Amygdala (tissue), 56 donors: ENCODE results near the gene REPIN1.

Experiments used
- DNase-seq, 56 donors: peaks; one replicate each; lab custom pipeline; 2025; lab: John Stamatoyannopoulos, UW

Gene REPIN1

DNA sequence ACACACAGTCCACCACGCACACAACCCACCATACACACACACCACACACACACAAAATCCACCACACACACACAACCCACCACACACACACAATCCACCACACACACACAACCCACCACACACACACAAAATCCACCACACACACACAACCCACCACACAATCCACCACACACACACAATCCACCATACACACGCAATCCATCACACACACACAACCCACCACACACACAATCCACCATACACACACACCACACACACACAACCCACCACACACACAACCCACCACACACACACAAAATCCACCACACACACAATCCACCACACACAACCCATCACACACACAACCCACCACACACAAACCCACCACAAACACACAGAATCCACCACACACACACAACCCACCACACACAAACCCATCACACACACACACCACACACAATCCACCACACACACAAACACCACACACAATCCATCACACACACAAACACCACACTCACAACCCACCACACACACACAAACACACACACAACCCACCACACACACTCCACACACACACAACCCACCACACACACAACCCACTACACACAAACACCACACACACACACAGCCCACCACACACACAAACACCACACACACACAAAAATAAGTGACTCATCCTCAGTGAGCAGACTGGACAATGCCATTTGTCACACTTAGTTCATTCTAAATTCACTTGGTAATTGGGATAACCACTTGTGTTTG is 8.8 kb upstream of the REPIN1 start:
- DNase-seq: no peak

DNA sequence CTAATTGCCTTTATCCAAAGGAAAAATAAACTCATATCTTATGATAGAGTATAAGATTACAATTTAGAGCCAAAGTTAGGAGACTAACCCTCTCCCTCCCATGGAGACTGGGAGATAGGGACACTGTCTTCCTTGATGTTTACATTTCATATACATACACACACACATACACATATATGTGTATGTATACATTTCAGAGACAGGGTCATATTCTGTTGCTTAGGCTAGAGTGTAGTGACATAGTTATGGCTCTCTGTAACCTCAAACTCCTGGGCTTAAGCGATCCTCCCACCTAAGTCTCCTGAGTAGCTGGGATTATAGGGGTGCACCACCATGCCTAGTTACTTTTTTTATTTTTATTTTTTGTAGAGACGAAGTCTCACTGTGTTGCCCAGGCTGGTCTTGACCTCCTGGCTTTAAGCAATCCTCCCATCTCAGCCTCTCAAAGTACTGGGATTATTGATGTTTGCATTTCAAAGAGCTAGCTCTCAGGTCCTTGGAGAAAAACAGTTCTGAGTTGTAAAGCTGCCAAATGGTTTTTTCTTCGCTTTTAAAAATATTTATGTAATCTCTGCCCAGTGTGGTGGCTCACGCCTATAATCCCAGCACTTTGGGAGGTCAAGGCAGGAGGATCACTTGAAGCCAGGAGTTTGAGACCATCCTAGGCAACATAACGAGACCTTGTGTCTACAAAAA is 8.1 kb upstream of the REPIN1 start:
- no peak for DNase-seq

DNA sequence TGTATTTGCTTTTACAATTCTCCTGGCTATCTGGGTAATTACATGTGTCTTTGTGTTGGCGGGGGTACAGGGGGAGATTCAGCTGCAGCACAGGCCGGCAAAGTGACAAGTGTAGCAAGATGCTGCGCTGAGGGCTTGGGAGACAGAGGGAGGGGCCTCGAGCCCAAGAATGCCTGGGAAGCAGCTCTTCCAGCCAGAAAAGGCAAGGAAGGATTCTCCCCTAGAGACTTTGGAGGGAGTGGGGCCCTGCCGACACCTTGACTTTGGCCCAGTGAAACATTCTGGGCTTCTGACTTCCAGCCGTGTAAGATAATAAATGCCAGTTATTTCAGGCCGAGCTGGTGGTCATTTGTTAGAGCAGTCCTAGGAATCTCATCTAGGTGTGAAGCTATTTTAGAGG is 7.2 kb upstream of the REPIN1 start:
- DNase-seq: no peak

DNA sequence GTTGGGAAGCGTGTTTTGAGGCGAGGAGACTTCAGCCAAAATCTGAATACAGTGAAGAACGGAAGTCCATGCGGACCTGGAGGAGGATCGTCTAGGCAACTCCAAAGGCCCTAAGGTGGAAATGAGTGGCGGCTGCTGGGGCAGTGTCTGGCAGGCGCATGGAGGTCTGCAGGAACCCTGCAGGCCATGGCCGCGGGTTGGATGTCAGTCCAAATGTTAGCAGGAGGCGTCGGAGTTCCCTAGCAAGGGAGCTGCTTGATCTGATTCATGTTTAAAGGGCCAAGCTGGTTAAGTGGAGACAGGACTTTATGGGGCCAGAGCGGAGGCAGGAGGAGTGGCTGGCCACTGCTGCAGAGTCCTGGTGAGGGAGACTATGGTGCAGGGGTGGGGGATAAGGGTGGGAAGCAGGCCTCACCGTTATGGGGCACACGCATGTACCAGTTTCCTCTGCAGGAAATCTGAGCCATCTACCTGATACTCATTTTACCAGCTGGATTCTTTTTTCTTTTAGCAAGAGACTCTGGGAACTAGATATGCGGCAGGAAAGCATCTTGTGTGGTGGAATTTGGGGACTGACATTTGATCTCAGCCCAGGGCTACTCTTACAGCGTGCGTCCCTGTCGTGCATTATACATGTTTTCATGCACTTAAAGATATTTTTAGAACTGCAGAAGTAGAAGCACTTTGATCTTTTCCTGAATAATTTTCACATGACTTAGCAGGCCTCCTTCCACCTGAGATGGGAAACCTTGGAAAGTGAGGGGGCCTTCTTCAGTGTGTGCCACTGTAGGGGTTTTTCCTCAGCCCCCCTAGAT is 6.6 kb upstream of the REPIN1 start:
- no peak for DNase-seq

DNA sequence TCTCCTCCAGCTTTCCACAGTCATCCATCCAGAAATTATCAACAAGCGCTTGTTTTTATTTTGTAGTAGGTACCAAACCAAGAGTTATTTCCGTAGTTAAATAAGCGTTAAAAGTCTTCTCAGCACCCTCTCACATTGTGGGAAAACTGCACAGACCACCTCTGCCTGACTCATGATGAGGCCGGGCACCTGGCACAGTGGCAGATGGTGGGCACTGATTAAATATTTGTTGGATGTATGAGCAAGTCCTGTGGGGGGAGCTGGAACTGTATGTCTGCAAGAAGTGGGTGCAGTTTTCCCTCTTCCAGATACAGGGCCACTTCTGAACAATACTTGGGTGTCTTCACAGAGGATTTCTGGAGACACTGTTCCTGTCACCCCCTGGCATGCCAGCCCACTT is 5.3 kb upstream of the REPIN1 start:
- DNase-seq: no peak

DNA sequence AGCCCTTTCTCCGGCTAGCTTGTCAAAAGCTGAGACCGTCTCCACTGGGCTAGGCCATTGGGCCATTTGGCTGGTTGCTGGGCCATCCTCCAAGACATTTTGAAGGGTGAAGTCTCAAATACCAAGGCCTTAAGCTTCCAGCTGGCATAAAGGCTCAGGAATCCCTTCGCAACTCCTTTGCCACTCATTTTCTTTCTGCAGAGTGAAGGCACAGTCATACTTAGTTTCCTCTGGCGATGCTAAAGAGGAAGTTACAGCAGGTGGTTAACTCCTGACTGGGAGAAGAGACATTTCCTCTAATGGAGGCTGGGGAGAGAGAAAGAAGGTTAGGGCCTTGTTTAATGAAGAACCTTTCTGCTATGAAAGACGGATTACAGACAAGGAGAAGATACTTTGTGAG is 4.8 kb upstream of the REPIN1 start:
- DNase-seq: no peak

DNA sequence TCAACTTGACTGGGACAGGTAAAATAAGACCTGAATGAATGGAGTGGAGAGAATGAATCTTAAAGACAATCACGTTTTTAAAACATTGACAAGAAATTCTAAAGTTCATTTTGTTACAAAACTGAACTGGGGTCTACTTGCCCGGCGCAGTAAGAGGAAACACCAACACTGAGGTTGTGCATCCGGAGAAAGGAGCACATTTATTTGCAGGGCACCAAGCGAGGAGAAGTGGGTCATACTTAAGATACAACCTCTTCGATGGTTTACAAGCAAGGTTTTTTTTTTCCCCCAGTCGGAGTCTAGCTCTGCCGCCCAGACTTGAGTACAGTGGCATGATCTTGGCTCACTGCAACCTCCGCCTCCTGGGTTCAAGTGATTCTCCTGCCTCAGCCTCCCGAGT is 3.4 kb upstream of the REPIN1 start:
- DNase-seq: no peak

DNA sequence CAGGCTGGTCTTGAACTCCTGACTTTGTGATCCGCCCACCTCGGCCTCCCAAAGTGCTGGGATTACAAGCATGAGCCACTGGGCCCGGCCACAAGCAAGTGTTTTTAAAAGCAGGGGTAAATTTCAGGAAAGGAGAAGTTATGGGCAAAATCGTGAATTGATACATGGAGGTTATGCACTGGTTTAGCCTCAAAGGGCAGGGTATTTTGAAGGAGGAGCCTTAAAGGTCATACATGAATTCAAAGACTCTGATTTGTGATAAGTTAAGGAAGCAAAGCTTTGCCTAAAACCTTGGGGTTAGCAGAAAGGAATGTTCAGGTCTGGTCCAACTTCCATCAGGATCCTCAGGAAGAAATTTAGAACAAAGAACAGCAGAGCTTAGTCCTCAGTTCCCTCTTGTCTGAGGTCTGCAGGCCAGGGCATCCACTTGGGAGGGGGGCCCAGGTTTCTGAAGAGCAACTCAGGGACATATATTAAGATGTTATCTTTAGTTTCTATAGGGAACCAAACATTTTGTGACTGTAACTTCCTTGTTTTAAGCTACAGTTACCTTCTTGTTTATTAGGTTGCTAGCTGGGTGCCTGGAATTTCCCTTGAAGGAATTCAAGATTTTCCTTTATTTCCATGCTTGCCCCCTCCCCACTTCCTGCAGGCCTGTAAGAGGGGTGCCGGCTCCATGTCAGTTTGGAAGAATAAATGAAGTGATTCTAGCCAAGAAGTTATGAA is 2.8 kb upstream of the REPIN1 start:
- no peak for DNase-seq

DNA sequence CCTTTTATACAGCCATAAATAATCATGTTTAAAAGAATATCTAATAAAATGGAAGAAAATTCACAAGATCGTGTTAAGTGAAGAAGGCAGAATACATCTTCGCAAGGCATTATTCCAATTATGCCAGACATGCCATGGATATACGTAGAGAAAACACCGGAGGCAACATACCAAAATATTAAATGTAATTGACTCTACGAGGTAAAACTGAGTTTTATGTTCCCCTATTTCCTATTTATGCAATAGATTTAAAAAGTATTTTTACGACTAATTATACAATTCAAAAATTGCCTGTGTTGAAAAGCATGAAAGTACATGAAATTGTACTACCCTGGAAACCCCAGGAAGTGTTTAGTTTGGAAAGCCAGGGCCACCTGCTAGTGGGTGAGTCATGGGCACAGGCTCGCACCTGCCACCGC is 936 bp upstream of the REPIN1 start:
- DNase-seq: no peak

DNA sequence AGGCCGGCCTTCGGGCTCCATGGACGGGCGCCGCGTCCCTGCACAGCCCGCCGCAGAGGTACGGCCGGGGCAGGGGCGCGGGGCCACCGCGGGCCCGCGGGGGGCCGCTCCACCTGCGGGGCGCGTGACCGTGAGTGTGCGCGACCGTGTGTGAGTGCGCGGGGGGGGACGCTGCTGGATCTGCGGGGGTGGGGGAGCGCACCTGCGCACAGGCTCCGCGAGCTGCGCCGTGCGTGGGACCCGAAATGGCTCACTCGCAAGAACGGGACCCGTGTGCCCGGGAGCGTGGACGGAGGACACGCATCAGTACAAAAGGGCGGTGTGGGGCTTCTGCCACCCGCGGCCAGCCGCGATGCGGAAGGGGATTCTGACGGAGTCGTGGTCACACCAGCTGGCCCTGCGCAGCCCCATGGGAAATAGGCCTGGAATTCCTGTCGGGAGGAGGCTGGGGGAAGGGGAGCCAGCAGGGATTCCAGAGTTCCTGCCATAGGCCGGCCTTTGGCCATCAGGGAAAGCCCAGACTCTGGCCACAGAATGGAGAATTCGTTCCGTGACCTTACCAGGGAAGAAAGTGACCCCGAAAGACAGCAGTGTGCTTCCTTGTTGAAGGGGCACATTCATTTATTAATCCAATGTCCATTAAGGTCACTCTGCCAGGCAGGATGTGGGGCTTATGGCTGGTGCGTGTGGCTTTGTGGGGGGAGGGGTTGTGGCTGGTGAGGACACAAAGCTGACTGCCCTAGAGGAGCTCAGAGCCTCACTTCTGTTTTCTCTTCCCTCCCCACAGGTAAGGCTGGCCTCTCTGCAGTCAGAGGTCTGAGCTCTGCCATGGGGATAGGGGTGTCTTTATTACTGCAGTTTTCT is 494 bp downstream of the REPIN1 start:
- peak in 32 of 56 donors; percentile 47 to 86 (median 69) for DNase-seq

DNA sequence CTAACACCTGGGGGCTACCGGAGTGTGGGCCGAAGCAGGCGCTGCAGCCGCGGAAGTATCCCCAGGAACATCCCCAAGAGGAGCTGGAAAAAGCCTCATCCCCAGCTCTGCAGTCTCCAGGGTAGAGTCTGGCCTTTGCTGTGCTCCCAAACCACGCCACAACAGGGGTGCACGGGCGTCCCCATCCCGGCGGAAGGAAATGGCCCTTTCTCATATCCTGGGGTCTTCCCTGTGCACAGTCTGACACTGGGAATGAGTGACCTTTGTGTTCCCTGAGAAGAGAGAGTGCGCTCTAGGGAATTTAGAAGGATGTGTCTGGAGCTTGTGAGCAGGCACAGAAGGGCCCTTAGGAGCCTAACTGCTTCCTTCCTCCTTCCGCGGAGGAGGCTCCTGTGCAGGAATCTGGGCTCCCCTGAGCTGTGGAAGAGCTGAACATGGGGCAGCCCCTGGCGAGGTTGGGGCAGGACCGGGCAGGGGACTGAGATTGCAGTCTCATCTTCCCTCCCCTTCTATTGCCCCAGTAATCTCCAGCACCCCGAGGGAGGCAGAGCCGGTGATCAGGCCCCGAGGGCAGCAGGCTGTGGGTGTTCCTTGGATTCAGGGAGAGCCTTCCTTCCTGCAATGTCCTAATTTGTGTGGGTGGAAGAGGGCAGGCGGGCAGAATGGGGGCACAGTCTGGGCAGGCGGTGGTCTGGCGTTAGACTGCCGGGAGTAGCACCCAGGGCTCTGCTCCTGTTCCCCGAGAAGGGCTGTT is 1.3 kb downstream of the REPIN1 start:
- no peak for DNase-seq

DNA sequence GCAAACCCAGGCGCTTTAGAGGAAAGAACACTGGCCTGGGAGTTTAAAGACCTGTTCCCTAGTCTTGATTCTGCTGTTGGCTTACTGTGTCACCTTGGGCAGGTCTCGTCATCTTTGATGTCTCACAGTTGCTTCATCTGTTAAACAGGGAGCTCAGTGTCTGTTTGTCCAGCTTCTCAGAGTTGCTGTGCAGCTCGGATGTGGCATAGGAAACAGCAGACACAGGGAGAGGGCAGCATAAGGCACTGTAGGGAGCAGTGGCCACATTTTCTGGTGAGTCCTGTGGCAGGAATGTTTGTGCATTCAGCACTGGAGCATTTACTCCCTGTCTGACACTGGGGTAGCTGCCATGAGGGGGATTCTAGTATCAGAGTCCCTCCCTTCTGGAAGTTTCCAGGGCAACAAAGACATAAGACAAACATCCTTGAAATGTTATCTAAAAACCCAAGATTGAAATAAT is 2.0 kb downstream of the REPIN1 start:
- DNase-seq: no peak

DNA sequence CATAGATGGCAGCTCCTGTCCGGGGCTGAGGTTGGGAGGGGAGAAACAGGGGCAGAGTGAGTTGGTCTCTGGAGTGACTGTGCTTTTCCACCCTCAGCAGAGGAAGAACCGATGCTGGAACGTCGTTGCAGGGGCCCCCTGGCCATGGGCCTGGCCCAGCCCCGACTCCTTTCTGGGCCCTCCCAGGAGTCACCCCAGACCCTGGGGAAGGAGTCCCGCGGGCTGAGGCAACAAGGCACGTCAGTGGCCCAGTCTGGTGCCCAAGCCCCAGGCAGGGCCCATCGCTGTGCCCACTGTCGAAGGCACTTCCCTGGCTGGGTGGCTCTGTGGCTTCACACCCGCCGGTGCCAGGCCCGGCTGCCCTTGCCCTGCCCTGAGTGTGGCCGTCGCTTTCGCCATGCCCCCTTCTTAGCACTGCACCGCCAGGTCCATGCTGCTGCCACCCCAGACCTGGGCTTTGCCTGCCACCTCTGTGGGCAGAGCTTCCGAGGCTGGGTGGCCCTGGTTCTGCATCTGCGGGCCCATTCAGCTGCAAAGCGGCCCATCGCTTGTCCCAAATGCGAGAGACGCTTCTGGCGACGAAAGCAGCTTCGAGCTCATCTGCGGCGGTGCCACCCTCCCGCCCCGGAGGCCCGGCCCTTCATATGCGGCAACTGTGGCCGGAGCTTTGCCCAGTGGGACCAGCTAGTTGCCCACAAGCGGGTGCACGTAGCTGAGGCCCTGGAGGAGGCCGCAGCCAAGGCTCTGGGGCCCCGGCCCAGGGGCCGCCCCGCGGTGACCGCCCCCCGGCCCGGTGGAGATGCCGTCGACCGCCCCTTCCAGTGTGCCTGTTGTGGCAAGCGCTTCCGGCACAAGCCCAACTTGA is 2.7 kb downstream of the REPIN1 start:
- no peak for DNase-seq

DNA sequence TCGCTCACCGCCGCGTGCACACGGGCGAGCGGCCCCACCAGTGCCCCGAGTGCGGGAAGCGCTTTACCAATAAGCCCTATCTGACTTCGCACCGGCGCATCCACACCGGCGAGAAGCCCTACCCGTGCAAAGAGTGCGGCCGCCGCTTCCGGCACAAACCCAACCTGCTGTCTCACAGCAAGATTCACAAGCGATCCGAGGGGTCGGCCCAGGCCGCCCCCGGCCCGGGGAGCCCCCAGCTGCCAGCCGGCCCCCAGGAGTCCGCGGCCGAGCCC is 3.3 kb downstream of the REPIN1 start:
- no peak for DNase-seq

DNA sequence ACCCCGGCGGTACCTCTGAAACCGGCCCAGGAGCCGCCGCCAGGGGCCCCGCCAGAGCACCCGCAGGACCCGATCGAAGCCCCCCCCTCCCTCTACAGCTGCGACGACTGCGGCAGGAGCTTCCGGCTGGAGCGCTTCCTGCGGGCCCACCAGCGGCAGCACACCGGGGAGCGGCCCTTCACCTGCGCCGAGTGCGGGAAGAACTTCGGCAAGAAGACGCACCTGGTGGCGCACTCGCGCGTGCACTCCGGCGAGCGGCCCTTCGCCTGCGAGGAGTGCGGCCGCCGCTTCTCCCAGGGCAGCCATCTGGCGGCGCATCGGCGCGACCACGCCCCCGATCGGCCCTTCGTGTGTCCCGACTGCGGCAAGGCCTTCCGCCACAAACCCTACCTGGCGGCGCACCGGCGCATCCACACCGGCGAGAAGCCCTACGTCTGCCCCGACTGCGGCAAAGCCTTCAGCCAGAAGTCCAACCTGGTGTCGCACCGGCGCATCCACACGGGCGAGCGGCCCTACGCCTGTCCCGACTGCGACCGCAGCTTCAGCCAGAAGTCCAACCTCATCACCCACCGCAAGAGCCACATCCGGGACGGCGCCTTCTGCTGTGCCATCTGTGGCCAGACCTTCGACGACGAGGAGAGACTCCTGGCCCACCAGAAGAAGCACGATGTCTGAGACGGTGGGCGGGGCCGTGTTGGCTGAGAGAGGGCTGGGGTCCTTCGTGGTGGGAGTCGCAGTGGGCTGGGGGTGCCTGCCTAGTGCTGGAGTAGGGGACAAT is 3.8 kb downstream of the REPIN1 start:
- DNase-seq: no peak

DNA sequence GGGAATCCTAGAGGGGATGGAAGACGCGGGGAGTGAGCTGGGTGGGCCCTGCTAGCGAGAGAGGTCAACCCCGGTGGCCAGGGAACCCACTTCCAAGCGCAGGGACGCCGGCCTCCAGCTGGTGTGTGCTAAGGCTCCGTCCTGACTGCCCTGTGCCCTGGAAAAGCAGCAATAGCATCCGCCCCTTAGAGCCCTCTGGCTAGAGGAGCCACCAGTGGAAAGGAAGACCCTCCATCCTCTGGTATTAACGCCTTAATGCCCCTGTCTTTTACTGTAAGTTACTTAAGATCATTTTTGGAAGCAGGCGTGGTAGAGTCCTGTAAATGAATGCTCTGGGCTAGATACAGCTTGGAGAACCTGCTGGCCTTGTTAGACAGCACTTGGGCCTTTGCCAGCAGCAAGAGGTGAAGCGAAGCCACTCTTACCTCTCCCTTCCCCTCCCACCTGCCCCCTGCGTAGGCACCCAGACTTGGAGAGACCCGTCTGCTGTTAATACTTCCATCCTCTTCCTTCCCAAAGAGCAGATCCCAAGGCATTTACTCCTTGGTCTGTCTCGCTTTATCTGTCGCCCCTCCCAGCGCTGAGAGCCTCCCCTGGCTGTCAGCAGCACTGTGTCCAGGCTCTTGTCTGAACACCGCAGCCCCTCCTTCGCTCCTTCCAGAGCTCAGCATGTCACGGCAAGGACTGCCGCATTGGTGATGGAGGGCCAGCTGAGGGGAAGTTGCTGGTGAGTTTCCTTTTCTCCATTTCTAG is 4.6 kb downstream of the REPIN1 start:
- DNase-seq: no peak

DNA sequence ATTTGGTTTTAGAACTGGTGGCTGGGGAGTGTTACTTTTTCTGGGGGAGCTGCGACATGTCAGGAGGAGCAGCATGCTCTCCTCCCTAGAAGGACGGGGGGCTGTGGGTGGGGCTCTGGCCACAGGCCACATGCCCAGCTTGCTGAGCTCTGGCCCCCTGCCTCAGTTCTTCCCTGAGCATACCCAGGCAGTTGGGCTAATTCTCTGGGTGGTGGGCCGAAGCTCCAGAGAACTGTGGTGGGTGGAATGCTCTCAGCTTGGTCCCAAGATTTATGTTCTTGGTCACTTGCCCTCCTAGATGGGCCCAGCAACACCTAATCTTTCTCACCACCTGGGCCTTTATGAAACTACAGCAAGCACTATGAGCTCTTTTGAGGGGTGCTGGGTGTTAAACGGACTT is 5.4 kb downstream of the REPIN1 start:
- no peak for DNase-seq
